ENCODE data around the gene CELF4.

CELF4 gene

GRCh38 chr18:37497853-37498518 is 67.6 kb downstream of the CELF4 start:
- H3K9me3 ChIP-seq (ENCODE audit: insufficient read depth, low read length): no peaks in the 10 kb centered on the region
- no peak for TF ChIP-seq EZH2phosphoT487 (conservative IDR thresholded peaks at IDR 0.05; ENCODE audit: low read length)
- TF ChIP-seq, protein P1, sequence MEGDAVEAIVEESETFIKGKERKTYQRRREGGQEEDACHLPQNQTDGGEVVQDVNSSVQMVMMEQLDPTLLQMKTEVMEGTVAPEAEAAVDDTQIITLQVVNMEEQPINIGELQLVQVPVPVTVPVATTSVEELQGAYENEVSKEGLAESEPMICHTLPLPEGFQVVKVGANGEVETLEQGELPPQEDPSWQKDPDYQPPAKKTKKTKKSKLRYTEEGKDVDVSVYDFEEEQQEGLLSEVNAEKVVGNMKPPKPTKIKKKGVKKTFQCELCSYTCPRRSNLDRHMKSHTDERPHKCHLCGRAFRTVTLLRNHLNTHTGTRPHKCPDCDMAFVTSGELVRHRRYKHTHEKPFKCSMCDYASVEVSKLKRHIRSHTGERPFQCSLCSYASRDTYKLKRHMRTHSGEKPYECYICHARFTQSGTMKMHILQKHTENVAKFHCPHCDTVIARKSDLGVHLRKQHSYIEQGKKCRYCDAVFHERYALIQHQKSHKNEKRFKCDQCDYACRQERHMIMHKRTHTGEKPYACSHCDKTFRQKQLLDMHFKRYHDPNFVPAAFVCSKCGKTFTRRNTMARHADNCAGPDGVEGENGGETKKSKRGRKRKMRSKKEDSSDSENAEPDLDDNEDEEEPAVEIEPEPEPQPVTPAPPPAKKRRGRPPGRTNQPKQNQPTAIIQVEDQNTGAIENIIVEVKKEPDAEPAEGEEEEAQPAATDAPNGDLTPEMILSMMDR (IDR thresholded peaks at IDR 0.05; ENCODE audit: insufficient read depth, low read length, poor library complexity, severe bottlenecking): no peak
- H3F3A ChIP-seq (ENCODE audit: insufficient read depth): no peaks in the 10 kb centered on the region
- no peaks in the 10 kb centered on the region for H3K9me2 ChIP-seq (replicated peaks; ENCODE audit: insufficient read depth, low read length)
- H3K79me2 ChIP-seq (ENCODE audit: insufficient read depth, low read length): no peaks in the 10 kb centered on the region
- H3K36me3 ChIP-seq (ENCODE audit: low read length): no peaks in the 10 kb centered on the region
- no peak overlapping the region for H3K9ac ChIP-seq (ENCODE audit: low read length)
- no peaks in the 10 kb centered on the region for H4K20me1 ChIP-seq (ENCODE audit: low read depth, low read length)
- no peak overlapping the region for H3K4me3 ChIP-seq (ENCODE audit: insufficient read depth, low read length, poor library complexity, severe bottlenecking)
- H3K4me2 ChIP-seq (ENCODE audit: low read depth, low read length, poor library complexity, severe bottlenecking): no peak overlapping the region
- no peaks in the 10 kb centered on the region for H3K27me3 ChIP-seq (ENCODE audit: low read length)
- H2AFZ ChIP-seq (ENCODE audit: low read depth, low read length, severe bottlenecking): no peak overlapping the region
- no peak overlapping the region for H3K27ac ChIP-seq (ENCODE audit: low read depth, low read length)

DNA sequence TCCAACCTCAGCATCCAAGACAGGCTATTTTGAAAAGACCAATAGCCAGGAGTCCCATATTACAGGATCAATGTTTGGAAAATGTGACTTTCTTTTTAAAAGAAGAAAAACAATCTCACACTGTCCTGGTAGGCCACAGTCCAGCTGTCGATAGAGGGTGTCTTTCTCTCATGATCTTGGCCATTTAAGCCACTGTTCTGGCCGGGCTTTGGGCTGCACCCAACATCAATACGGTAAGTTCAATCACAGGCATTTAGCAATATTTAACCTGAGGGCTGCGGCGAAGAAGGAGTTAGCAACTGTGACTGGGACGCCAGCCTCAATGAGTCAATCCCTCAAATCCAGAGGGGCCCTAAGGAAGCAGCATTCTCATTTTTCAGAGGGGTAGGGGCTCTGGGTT is 69.0 kb downstream of the CELF4 start:
- H3K4me2 ChIP-seq (ENCODE audit: low read depth, low read length, poor library complexity, severe bottlenecking): no peak overlapping the region

GRCh38 chr18:37495354-37495753 is 70.2 kb downstream of the CELF4 start:
- Histone ChIP-seq H3K36me3 (ENCODE audit: low read length) (no peaks in the 10 kb centered on the region), H4K20me1 (ENCODE audit: low read depth, low read length) (no peaks in the 10 kb centered on the region), H3K4me3 (ENCODE audit: insufficient read depth, low read length, poor library complexity, severe bottlenecking) (no peak overlapping the region), H3K27ac (ENCODE audit: low read depth, low read length) (no peak overlapping the region), H3F3A (ENCODE audit: insufficient read depth) (no peaks in the 10 kb centered on the region), H2AFZ (ENCODE audit: low read depth, low read length, severe bottlenecking) (no peak overlapping the region), H3K9me2 (replicated peaks; ENCODE audit: insufficient read depth, low read length) (no peaks in the 10 kb centered on the region), H3K4me2 (ENCODE audit: low read depth, low read length, poor library complexity, severe bottlenecking) (no peak overlapping the region), H3K9ac (ENCODE audit: low read length) (no peak overlapping the region), H3K9me3 (ENCODE audit: insufficient read depth, low read length) (no peaks in the 10 kb centered on the region), H3K79me2 (ENCODE audit: insufficient read depth, low read length) (no peaks in the 10 kb centered on the region), H3K27me3 (ENCODE audit: low read length) (no peaks in the 10 kb centered on the region)
- TF ChIP-seq EZH2phosphoT487 (conservative IDR thresholded peaks at IDR 0.05; ENCODE audit: low read length): no peak
- TF ChIP-seq, protein P1 (IDR thresholded peaks at IDR 0.05; ENCODE audit: insufficient read depth, low read length, poor library complexity, severe bottlenecking): no peak

More for the DNA sequence above, 69.0 kb downstream of the CELF4 start:
- no peak for TF ChIP-seq EZH2phosphoT487 (conservative IDR thresholded peaks at IDR 0.05; ENCODE audit: low read length)
- TF ChIP-seq, protein P1 (IDR thresholded peaks at IDR 0.05; ENCODE audit: insufficient read depth, low read length, poor library complexity, severe bottlenecking): no peak
- Histone ChIP-seq H3K9ac (ENCODE audit: low read length) (no peak overlapping the region), H3F3A (ENCODE audit: insufficient read depth) (no peaks in the 10 kb centered on the region), H3K27me3 (ENCODE audit: low read length) (no peaks in the 10 kb centered on the region), H2AFZ (ENCODE audit: low read depth, low read length, severe bottlenecking) (no peak overlapping the region), H4K20me1 (ENCODE audit: low read depth, low read length) (no peaks in the 10 kb centered on the region), H3K79me2 (ENCODE audit: insufficient read depth, low read length) (no peaks in the 10 kb centered on the region), H3K9me3 (ENCODE audit: insufficient read depth, low read length) (no peaks in the 10 kb centered on the region), H3K36me3 (ENCODE audit: low read length) (no peaks in the 10 kb centered on the region), H3K9me2 (replicated peaks; ENCODE audit: insufficient read depth, low read length) (no peaks in the 10 kb centered on the region), H3K27ac (ENCODE audit: low read depth, low read length) (no peak overlapping the region), H3K4me3 (ENCODE audit: insufficient read depth, low read length, poor library complexity, severe bottlenecking) (no peak overlapping the region)
